ENCODE measurements around the gene GDF3.

DNA sequence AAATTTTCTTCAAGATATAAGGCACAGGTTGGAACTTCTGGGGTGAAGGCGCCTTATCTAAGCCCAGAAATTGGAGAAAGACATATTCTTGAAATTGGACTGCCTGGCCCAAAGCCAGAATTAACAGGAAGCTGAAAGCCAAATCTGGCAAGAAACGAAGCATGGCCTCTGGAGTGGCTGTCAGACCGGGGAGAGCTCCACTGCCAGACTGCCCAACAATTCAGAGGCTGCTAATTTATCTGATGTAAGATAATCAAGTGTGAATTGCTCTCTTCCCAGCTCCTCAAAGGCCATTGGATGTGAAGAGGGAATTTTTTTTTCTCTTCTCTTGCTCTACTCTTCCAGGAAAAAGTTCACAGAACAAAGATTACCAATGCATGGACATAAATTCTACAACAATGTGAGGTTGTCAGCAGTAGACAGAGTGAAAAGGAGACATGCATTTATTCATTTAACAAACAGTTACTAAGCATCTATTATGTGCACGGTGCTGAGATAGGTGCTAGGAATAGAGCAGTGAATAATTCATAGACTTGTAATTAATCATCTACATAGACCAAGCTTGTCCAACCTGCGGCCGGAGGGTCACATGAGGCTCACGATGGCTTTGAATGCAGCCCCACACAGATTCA lies at the start of gene GDF3:
- TF ChIP-seq, protein P1, sequence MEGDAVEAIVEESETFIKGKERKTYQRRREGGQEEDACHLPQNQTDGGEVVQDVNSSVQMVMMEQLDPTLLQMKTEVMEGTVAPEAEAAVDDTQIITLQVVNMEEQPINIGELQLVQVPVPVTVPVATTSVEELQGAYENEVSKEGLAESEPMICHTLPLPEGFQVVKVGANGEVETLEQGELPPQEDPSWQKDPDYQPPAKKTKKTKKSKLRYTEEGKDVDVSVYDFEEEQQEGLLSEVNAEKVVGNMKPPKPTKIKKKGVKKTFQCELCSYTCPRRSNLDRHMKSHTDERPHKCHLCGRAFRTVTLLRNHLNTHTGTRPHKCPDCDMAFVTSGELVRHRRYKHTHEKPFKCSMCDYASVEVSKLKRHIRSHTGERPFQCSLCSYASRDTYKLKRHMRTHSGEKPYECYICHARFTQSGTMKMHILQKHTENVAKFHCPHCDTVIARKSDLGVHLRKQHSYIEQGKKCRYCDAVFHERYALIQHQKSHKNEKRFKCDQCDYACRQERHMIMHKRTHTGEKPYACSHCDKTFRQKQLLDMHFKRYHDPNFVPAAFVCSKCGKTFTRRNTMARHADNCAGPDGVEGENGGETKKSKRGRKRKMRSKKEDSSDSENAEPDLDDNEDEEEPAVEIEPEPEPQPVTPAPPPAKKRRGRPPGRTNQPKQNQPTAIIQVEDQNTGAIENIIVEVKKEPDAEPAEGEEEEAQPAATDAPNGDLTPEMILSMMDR (IDR thresholded peaks at IDR 0.05; ENCODE audit: insufficient read depth, low read length, poor library complexity, severe bottlenecking) = no peak
- no peak for TF ChIP-seq EZH2phosphoT487 (conservative IDR thresholded peaks at IDR 0.05; ENCODE audit: low read length)
